Left ventricle myocardium inferior (tissue), 1 donor: ENCODE data around the gene MCF2L2. TPM values are rescaled to one million over a fixed set of nuclear protein-coding genes. Genes with fewer than 3 reads are reported as not detected.

Experiments used
- DNase-seq: peaks from one replicate; pipeline ENCODE4 v3.0.0-alpha.2; 2020
- H3K27ac ChIP-seq: fragments of 200-600 bp; replicated peaks from 2 replicates; pipeline ENCODE4 v1.8.0; 2021
- H3K27me3 ChIP-seq: fragments of 200-600 bp; 2 replicates; pipeline ENCODE4 v1.8.0; 2021; ENCODE audit warnings: low read depth
- H3K36me3 ChIP-seq: fragments of 200-600 bp; 2 replicates; pipeline ENCODE4 v1.8.0; 2021
- H3K4me1 ChIP-seq: fragments of 200-600 bp; 2 replicates; pipeline ENCODE4 v1.8.0; 2021
- H3K4me3 ChIP-seq: fragments of 200-600 bp; 2 replicates; pipeline ENCODE4 v1.8.0; 2021; ENCODE audit warnings: mild to moderate bottlenecking, moderate library complexity
- H3K9me3 ChIP-seq: fragments of 200-600 bp; replicated peaks from 2 replicates; pipeline ENCODE4 v1.8.0; 2021
- intact Hi-C: fragments of 100-400 bp; cut with micrococcal nuclease; formaldehyde crosslinking; loops from one replicate; pipeline ENCODE4 v1.11.0; 2022
- total RNA-seq: library from RNA; stranded (reverse); fragmentation: NEBNext Ultra II Directional; extraction: Animal tissue kit (Norgen Biotek cat#: 25700); gene quantifications from one replicate; pipeline ENCODE4 v1.2.1, GENCODE V29; 2021
- TF ChIP-seq, protein P1 (sequence below): fragments of 200-600 bp; IDR thresholded peaks from 2 replicates; pipeline ENCODE4 v1.8.0; 2021; ENCODE audit warnings: antibody characterized with exemption, mild to moderate bottlenecking, borderline replicate concordance
- donor health status: DM: no; HTN: yes; CAD: no; lungs with severe emphysema.

Gene MCF2L2
- total RNA-seq, 1 donor from 2014 or later = 0.91 TPM

DNA sequence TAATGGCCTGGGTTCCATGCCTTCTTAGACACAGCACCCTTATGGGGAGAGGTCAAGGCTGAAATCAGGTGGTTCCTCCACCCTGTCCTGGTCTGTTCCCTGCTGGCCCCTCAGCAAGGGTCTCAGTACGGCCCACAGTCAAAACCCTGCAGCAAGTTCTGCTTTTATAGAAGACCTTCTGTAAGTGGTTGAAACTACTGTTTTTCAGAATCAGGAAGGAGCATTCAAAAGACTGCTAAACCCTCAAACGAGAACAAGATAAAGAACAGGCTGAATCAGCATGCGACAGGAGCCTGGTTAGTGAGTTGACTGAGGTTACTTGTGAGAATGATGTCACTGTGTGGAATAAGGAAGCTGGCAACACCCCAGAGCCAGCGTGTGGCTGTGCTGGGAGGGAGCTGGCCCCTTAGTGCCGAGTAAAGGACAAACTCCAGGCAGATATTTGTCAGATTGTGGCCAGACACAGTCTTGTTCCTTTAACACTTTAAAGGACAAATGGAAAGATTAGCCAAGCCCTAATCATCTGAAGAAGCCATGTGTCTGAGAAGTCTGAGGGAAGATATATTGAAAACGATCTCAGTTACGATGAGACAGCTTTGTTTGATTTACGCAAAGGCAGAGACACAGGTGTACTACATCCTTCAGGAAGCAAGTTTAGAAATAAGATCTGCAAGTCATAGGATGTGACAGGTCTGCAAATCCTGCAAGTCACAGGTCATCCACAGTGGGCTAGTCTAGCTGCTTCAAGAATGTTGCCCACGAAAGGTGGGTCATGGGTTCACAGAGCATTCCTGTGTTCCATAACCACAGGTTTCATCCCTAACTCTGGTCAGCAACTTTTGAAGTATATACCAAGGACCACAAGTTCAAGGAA, 121.4 kb downstream of the MCF2L2 start:
- H3K27ac ChIP-seq = peak overlapping the region; percentile 49
- DNase-seq = peak; percentile 70
- H3K9me3 ChIP-seq = no peaks in the 10 kb centered on the region
- peaks cover 39% of the 10 kb centered on the region for H3K4me1 ChIP-seq
- TF ChIP-seq, protein P1, sequence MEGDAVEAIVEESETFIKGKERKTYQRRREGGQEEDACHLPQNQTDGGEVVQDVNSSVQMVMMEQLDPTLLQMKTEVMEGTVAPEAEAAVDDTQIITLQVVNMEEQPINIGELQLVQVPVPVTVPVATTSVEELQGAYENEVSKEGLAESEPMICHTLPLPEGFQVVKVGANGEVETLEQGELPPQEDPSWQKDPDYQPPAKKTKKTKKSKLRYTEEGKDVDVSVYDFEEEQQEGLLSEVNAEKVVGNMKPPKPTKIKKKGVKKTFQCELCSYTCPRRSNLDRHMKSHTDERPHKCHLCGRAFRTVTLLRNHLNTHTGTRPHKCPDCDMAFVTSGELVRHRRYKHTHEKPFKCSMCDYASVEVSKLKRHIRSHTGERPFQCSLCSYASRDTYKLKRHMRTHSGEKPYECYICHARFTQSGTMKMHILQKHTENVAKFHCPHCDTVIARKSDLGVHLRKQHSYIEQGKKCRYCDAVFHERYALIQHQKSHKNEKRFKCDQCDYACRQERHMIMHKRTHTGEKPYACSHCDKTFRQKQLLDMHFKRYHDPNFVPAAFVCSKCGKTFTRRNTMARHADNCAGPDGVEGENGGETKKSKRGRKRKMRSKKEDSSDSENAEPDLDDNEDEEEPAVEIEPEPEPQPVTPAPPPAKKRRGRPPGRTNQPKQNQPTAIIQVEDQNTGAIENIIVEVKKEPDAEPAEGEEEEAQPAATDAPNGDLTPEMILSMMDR = no peak
- no peaks in the 10 kb centered on the region for H3K27me3 ChIP-seq
- H3K4me3 ChIP-seq = no peak overlapping the region
- no peaks in the 10 kb centered on the region for H3K36me3 ChIP-seq
- intact Hi-C loops = no loop called here

DNA sequence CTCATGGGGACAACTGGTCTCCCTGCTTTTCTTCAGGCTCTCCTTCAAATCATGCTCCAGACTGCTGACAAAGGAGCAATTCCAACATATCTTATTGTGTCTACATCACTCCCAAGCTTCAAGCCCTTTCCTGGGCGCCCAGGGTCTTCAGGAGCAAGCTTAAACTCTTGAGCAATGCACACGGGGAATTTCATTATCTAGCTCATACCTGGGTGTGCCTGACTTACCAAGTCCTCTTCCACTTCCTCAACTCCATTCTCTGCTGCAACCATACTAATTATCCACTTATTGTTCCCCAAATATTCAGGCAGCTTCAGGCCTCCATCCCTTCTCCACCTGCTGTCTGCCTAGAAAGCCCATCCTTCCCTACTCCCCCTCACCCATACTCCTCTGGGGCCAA, 124.7 kb downstream of the MCF2L2 start:
- Histone ChIP-seq H3K9me3 (no peaks in the 10 kb centered on the region), H3K27ac (no peak overlapping the region), H3K36me3 (no peaks in the 10 kb centered on the region), H3K27me3 (no peaks in the 10 kb centered on the region), H3K4me1 (peaks cover 34% of the 10 kb centered on the region), H3K4me3 (no peak overlapping the region)
- intact Hi-C loops = no loop called here
- TF ChIP-seq, protein P1 = no peak
- DNase-seq = no peak

DNA sequence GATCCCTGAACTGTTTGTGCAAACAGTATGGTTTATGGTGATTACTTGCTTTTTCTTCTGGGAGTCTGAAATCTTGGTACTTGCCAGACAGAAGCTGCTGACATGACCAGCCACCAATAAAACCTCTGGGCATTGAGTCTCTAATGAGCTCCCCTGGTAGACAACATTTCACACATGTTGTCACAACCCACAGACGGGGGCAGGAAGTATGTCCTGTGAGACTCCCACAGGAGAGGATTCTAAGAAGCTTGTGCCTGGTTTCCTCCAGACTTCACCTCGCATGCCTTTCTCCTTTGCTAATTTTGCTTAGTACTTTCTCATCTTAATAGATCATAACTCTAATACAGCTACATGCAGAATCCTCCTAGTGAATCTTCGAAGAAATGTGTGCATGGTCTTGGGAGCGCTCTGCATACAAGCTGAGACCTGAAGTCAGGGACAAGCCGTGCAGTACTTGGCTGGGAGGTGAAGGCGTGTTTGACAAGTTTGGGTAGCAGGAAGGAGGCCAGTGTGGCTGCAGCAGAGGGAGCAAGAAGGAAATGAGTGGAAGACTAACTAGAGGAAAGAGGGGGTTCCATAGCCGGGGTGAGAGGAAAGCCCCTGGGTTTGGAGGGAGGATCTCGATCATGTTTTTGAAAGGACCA, 126.4 kb downstream of the MCF2L2 start:
- intact Hi-C loops = no loop called here
- Histone ChIP-seq H3K4me1 (peaks cover 21% of the 10 kb centered on the region), H3K27me3 (no peaks in the 10 kb centered on the region), H3K36me3 (no peaks in the 10 kb centered on the region), H3K4me3 (no peak overlapping the region), H3K9me3 (no peaks in the 10 kb centered on the region), H3K27ac (no peak overlapping the region)
- DNase-seq = no peak
- TF ChIP-seq, protein P1 = no peak

DNA sequence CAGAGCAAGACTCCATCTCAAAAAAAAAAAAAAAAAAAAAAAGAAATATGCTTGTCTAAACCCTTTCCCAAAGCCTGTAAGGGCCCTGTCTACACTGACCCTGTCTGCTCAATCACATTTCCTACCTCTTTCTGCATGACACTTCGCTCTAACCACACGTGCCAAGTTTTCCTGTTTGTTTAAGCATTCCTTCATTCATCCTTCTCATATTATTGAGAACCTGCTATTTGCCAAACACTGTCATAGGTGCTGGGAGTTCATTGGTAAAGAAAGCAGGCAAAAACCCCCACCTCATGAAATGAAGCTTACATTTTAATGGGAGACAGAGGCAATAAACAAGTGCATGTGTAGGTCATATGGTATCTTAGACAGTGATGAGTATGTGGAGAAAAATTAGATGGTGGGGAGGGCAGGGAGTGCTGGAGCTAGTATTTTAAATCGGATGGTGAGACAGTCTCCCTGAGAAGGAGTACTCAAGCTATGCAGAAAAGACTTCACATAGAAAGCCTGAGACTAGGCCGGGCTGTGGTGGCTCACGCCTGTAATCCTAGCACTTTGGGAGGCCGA, 127.3 kb downstream of the MCF2L2 start:
- H3K36me3 ChIP-seq = no peaks in the 10 kb centered on the region
- H3K4me1 ChIP-seq = peaks cover 13% of the 10 kb centered on the region

DNA sequence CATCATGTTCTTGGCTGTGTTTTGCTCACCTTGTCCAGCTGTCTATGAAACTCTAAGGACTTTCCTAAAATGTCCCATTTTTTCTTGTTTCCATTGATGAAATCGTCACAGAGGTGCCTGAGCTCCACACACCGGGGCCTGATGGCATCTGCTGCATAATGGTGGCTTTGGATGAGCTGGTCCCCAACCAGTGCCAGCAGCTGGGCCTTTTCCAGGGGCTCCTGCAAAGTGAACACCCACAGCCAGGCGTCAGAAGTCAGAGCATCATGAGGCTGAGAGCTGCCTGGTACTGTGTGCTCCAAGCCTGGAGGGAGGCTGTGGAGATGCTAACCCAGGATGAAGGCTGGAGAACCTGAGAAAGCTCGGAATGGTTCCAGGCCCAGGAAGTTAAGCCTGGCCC, 128.4 kb downstream of the MCF2L2 start:
- Histone ChIP-seq H3K27ac (no peak overlapping the region), H3K36me3 (no peaks in the 10 kb centered on the region), H3K9me3 (no peaks in the 10 kb centered on the region), H3K4me1 (peaks cover 19% of the 10 kb centered on the region), H3K27me3 (no peaks in the 10 kb centered on the region), H3K4me3 (no peak overlapping the region)
- intact Hi-C loops = no loop called here
- TF ChIP-seq, protein P1 = no peak
- no peak for DNase-seq

More for the DNA sequence above, 127.3 kb downstream of the MCF2L2 start:
- no peaks in the 10 kb centered on the region for H3K27me3 ChIP-seq
- intact Hi-C loops = no loop called here
- H3K9me3 ChIP-seq = no peaks in the 10 kb centered on the region
- H3K27ac ChIP-seq = no peak overlapping the region
- TF ChIP-seq, protein P1 = no peak
- DNase-seq = no peak
- no peak overlapping the region for H3K4me3 ChIP-seq
